ENCODE measurements around the gene TTC22.

TTC22 gene

DNA sequence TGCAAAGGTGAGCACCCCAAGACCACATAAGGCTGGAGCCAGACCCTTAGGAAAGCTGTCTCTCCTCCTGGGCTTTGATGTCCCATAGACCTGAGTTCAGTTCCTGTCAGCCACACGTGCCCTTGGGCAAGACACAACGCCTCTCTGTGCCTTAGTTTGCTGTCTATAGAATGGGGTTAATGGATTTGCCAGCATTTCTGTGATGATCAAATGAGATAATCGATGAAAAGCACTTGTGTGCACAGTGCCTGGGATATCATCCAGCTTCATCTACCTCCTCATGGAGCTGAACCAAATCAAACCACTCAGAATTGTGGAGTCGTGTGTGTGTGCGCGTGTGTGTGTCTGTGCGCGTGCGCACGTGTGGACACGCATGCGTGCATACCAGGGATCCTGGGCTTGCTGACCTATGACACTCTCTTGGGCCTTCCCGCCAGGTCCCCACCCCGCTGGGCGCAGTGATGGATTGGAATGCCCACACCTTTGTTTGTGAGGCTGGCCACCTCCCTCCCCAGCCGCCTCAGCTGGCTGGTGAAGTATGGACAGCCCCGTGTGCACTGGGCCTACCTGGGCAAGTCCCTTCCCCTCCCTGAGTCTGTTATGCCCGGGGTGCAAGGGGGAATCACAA is 5.2 kb downstream of the TTC22 start:
- no peak overlapping the region for H3K4me2 ChIP-seq (ENCODE audit: low read length)
- no peaks in the 10 kb centered on the region for H3K79me1 ChIP-seq (ENCODE audit: low read length)
- no peak overlapping the region for H2BK5ac ChIP-seq (ENCODE audit: low read depth, low read length, poor library complexity)
- no peak overlapping the region for H2AFZ ChIP-seq (ENCODE audit: insufficient read depth, low read length, poor library complexity)
- H3K27ac ChIP-seq (ENCODE audit: low read depth, low read length): no peak overlapping the region
- H4K12ac ChIP-seq (ENCODE audit: low read depth, low read length): no peak overlapping the region
- no peaks in the 10 kb centered on the region for H3K79me2 ChIP-seq (ENCODE audit: control insufficient read depth, insufficient read depth, low read length, poor library complexity)
- H3K9ac ChIP-seq (ENCODE audit: low read length): no peak overlapping the region
- H2BK12ac ChIP-seq (ENCODE audit: low read length): no peak overlapping the region
- no peaks in the 10 kb centered on the region for H3K9me3 ChIP-seq (ENCODE audit: insufficient read depth, low read depth, low read length)
- no peak overlapping the region for H4K8ac ChIP-seq (ENCODE audit: low read depth, low read length)
- H4K91ac ChIP-seq (ENCODE audit: low read depth, low read length): no peak overlapping the region
- no peak for DNase-seq
- H3K23ac ChIP-seq (ENCODE audit: low read length): no peak overlapping the region
- no peaks in the 10 kb centered on the region for H3K36me3 ChIP-seq (ENCODE audit: control insufficient read depth in 1 of 2, insufficient read depth in 2 of 2, low read length in 2 of 2)
- peaks cover 4 to 5% of the 10 kb centered on the region in 2 experiments for H3K4me1 ChIP-seq (ENCODE audit: control insufficient read depth in 1 of 2, insufficient read depth in 2 of 2, low read length in 2 of 2)
- H3K4ac ChIP-seq (ENCODE audit: low read depth, low read length): no peak overlapping the region
- H3K27me3 ChIP-seq (ENCODE audit: insufficient read depth, low read length): no peaks in the 10 kb centered on the region
- no peak overlapping the region for H3K18ac ChIP-seq (ENCODE audit: low read length)
- no peak overlapping the region for H3K4me3 ChIP-seq (ENCODE audit: low read depth, low read length)
- no peak overlapping the region for H2BK120ac ChIP-seq (ENCODE audit: insufficient read depth, low read length, poor library complexity)
- no peak overlapping the region for H2AK5ac ChIP-seq (ENCODE audit: low read length)
- no CpG with 5 or more reads among the region's 18 CpGs for WGBS (ENCODE audit: extremely low coverage, insufficient coverage, insufficient read length)
- no peak overlapping the region for H3K14ac ChIP-seq (ENCODE audit: low read length)

DNA sequence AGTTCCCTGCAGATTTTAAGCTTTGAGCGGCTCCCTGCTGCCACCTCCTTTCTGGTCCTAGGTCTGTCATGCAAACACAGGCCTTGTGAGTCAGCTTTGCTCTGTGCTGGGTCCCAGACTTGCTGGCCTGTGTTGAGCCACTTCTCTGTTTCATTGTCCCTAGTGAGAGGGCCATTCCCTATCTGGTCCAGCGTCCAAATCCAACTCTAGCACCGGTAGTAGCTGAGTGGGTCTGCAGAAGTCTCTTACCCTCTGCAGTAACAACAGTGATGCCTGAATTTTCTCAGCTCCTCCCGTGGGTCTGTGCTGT is 5.8 kb downstream of the TTC22 start:
- Histone ChIP-seq H2BK5ac (ENCODE audit: low read depth, low read length, poor library complexity) (no peak overlapping the region), H3K9me3 (ENCODE audit: insufficient read depth, low read depth, low read length) (no peaks in the 10 kb centered on the region), H3K36me3 (ENCODE audit: control insufficient read depth in 1 of 2, insufficient read depth in 2 of 2, low read length in 2 of 2) (no peaks in the 10 kb centered on the region), H3K79me2 (ENCODE audit: control insufficient read depth, insufficient read depth, low read length, poor library complexity) (no peaks in the 10 kb centered on the region), H2AK5ac (ENCODE audit: low read length) (no peak overlapping the region), H2AFZ (ENCODE audit: insufficient read depth, low read length, poor library complexity) (no peak overlapping the region), H4K8ac (ENCODE audit: low read depth, low read length) (no peak overlapping the region), H3K27ac (ENCODE audit: low read depth, low read length) (no peak overlapping the region), H3K4ac (ENCODE audit: low read depth, low read length) (no peak overlapping the region), H3K4me1 (ENCODE audit: control insufficient read depth in 1 of 2, insufficient read depth in 2 of 2, low read length in 2 of 2) (peaks cover 4% of the 10 kb centered on the region in 2 experiments), H3K4me2 (ENCODE audit: low read length) (no peak overlapping the region), H3K9ac (ENCODE audit: low read length) (no peak overlapping the region), H3K4me3 (ENCODE audit: low read depth, low read length) (no peak overlapping the region), H2BK12ac (ENCODE audit: low read length) (no peak overlapping the region), H3K23ac (ENCODE audit: low read length) (no peak overlapping the region), H3K14ac (ENCODE audit: low read length) (no peak overlapping the region), H3K18ac (ENCODE audit: low read length) (no peak overlapping the region), H2BK120ac (ENCODE audit: insufficient read depth, low read length, poor library complexity) (no peak overlapping the region), H3K27me3 (ENCODE audit: insufficient read depth, low read length) (no peaks in the 10 kb centered on the region), H4K91ac (ENCODE audit: low read depth, low read length) (no peak overlapping the region), H4K12ac (ENCODE audit: low read depth, low read length) (no peak overlapping the region), H3K79me1 (ENCODE audit: low read length) (no peaks in the 10 kb centered on the region)
- WGBS (ENCODE audit: extremely low coverage, insufficient coverage, insufficient read length): no CpG with 5 or more reads among the region's 4 CpGs
- DNase-seq: no peak

DNA sequence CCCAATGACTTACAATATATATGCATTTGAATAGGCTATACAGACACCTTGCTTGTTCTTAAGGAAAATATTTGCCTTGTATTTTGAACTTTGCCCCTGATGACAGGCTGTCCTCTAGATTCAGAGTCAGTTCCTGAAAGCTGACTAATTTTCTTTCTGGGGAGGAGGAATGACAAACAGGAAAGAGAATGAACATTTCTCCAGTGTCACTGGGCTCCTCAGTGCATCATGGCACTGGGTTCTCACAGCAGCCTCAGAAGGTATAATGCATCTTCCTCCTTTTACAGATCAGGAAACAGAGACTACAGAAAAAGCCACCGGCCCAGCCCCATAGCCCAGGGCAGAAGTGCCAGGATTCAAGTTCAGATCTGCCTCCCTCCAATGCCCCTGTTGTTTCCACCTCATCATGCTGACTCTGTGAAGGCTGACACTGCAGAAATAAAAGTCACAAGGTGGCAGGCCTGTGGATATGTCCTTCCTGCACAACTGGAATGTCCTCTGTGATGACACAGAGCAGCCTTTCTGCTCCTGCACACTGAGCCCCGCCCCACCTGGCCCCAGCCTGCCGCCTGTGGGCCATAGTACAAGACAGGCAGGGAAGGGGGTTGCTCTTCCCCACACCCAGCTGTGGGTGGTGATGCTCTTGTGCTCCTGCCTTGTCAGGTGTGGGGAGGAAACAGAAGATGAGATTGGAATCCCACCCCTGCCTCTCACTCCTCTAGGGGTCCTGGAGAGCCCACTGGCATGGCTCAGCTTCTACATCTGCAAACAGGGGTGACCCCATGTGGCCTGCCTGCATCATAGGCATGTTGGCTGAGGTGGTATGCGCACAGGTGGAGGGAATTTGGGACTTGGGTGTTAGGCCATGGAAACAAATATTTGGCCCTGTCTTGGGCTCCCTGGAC is 6.4 kb downstream of the TTC22 start:
- H4K12ac ChIP-seq (ENCODE audit: low read depth, low read length): no peak overlapping the region
- WGBS (ENCODE audit: extremely low coverage, insufficient coverage, insufficient read length): no CpG with 5 or more reads among the region's 4 CpGs
- no peak overlapping the region for H3K18ac ChIP-seq (ENCODE audit: low read length)
- H3K4me2 ChIP-seq (ENCODE audit: low read length): no peak overlapping the region
- no peak overlapping the region for H4K91ac ChIP-seq (ENCODE audit: low read depth, low read length)
- H2AFZ ChIP-seq (ENCODE audit: insufficient read depth, low read length, poor library complexity): no peak overlapping the region
- no peak overlapping the region for H3K9ac ChIP-seq (ENCODE audit: low read length)
- H3K27ac ChIP-seq (ENCODE audit: low read depth, low read length): no peak overlapping the region
- H3K4me3 ChIP-seq (ENCODE audit: low read depth, low read length): no peak overlapping the region
- no peak overlapping the region for H2AK5ac ChIP-seq (ENCODE audit: low read length)
- DNase-seq: peak in 1 of 2 donors; percentile 33
- H2BK12ac ChIP-seq (ENCODE audit: low read length): no peak overlapping the region
- no peak overlapping the region for H3K23ac ChIP-seq (ENCODE audit: low read length)
- no peak overlapping the region for H3K4ac ChIP-seq (ENCODE audit: low read depth, low read length)
- no peaks in the 10 kb centered on the region for H3K79me2 ChIP-seq (ENCODE audit: control insufficient read depth, insufficient read depth, low read length, poor library complexity)
- no peak overlapping the region for H4K8ac ChIP-seq (ENCODE audit: low read depth, low read length)
- H3K27me3 ChIP-seq (ENCODE audit: insufficient read depth, low read length): no peaks in the 10 kb centered on the region
- peaks cover 4% of the 10 kb centered on the region in 2 experiments for H3K4me1 ChIP-seq (ENCODE audit: control insufficient read depth in 1 of 2, insufficient read depth in 2 of 2, low read length in 2 of 2)
- H2BK120ac ChIP-seq (ENCODE audit: insufficient read depth, low read length, poor library complexity): no peak overlapping the region
- no peaks in the 10 kb centered on the region for H3K79me1 ChIP-seq (ENCODE audit: low read length)
- no peak overlapping the region for H2BK5ac ChIP-seq (ENCODE audit: low read depth, low read length, poor library complexity)
- no peak overlapping the region for H3K14ac ChIP-seq (ENCODE audit: low read length)
- no peaks in the 10 kb centered on the region for H3K9me3 ChIP-seq (ENCODE audit: insufficient read depth, low read depth, low read length)
- H3K36me3 ChIP-seq (ENCODE audit: control insufficient read depth in 1 of 2, insufficient read depth in 2 of 2, low read length in 2 of 2): no peaks in the 10 kb centered on the region

DNA sequence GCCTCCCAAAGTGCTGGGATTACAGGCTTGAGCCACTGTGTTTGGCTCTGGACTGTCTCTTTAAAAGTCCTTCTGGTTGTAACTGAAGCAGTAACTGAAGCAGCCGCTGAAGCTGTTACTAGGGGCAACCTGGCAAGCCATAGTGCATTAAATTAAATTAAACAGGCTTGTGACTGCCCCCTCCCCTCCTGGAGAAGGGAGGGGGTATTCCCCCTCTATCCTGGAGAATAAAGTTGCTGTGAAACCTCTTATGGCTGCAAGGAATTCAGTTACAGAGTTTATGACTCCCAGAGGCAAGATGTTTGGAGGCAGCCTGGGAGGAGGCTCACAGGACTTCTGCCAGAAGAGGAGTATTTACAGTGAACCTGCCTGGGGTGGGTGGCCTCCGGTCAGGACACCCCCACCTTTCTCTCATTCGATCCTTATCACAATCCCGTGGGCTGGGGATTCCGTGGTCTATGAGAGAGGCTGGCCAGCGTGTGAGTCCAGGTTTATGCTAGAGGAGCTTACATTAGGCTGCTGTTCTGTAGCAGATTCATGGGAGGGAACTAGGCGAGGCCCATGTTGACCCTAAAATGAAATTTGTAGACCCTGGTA is 8.3 kb downstream of the TTC22 start:
- Histone ChIP-seq H4K12ac (ENCODE audit: low read depth, low read length) (no peak overlapping the region), H4K8ac (ENCODE audit: low read depth, low read length) (no peak overlapping the region), H3K4ac (ENCODE audit: low read depth, low read length) (no peak overlapping the region), H3K23ac (ENCODE audit: low read length) (no peak overlapping the region), H3K79me1 (ENCODE audit: low read length) (no peaks in the 10 kb centered on the region), H4K91ac (ENCODE audit: low read depth, low read length) (no peak overlapping the region), H3K4me1 (ENCODE audit: control insufficient read depth in 1 of 2, insufficient read depth in 2 of 2, low read length in 2 of 2) (peaks cover 4% of the 10 kb centered on the region in 2 experiments), H3K9me3 (ENCODE audit: insufficient read depth, low read depth, low read length) (no peaks in the 10 kb centered on the region), H3K9ac (ENCODE audit: low read length) (no peak overlapping the region), H3K4me3 (ENCODE audit: low read depth, low read length) (no peak overlapping the region), H2BK5ac (ENCODE audit: low read depth, low read length, poor library complexity) (no peak overlapping the region), H3K18ac (ENCODE audit: low read length) (no peak overlapping the region), H2BK120ac (ENCODE audit: insufficient read depth, low read length, poor library complexity) (no peak overlapping the region), H3K27me3 (ENCODE audit: insufficient read depth, low read length) (no peaks in the 10 kb centered on the region), H3K14ac (ENCODE audit: low read length) (no peak overlapping the region), H3K27ac (ENCODE audit: low read depth, low read length) (no peak overlapping the region), H2AFZ (ENCODE audit: insufficient read depth, low read length, poor library complexity) (no peak overlapping the region), H3K36me3 (ENCODE audit: control insufficient read depth in 1 of 2, insufficient read depth in 2 of 2, low read length in 2 of 2) (no peaks in the 10 kb centered on the region), H2BK12ac (ENCODE audit: low read length) (no peak overlapping the region), H3K4me2 (ENCODE audit: low read length) (no peak overlapping the region), H3K79me2 (ENCODE audit: control insufficient read depth, insufficient read depth, low read length, poor library complexity) (no peaks in the 10 kb centered on the region), H2AK5ac (ENCODE audit: low read length) (no peak overlapping the region)
- WGBS (ENCODE audit: extremely low coverage, insufficient coverage, insufficient read length): no CpG with 5 or more reads among the region's 7 CpGs
- no peak for DNase-seq
